CD4-positive, alpha-beta T cell treated with Interleukin-1 beta for 1 hour (primary cell): Measurements from ENCODE around the gene EPHB1.

Experiments
- DNase-seq, 2 donors: peaks; one replicate each; pipeline ENCODE4 v3.0.0-alpha.2; 2020 to 2022

The EPHB1 gene

GRCh38 chr3:135271177-135272025 is 476.3 kb downstream of the EPHB1 start:
- no peak for DNase-seq

GRCh38 chr3:135272026-135272669 is 477.1 kb downstream of the EPHB1 start:
- DNase-seq: no peak

- DNase-seq: no peak
Observed at GRCh38 chr3:135292162-135292561, 497.1 kb downstream of the EPHB1 start.

GRCh38 chr3:135301670-135302069 is 506.6 kb downstream of the EPHB1 start:
- DNase-seq: no peak

- DNase-seq: no peak
Observed at GRCh38 chr3:135304378-135304777, 509.3 kb downstream of the EPHB1 start.
